Calu3 (cell line): Measurements from ENCODE around the gene ARHGDIG. TPM values are rescaled to one million over a fixed set of nuclear protein-coding genes. Genes with fewer than 3 reads are reported as not detected.

Experiments used
- BruUV-seq: library from RNA; stranded (reverse); fragments of 400-500 nt; replicated peaks from 2 replicates; lab custom pipeline; 2021; lab: Mats Ljungman, UMichigan
- CTCF ChIA-PET: fragments of 300-600 bp; sonication (Branson Sonifier 250); formaldehyde crosslinking; loops from one replicate; lab custom pipeline; 2022; ENCODE audit warnings: antibody characterized with exemption; lab: Charles Lee
- DNase-seq: peaks from one replicate; pipeline ENCODE4 v3.0.0; 2022
- H3K27ac Mint-ChIP-seq: one replicate; pipeline ENCODE4 v1.8.0; 2022; ENCODE audit warnings: mixed read lengths; ENCODE audit not compliant: unreplicated experiment
- H3K27me3 Mint-ChIP-seq: one replicate; pipeline ENCODE4 v1.8.0; 2022; ENCODE audit warnings: mixed read lengths; ENCODE audit not compliant: unreplicated experiment
- H3K36me3 Mint-ChIP-seq: one replicate; pipeline ENCODE4 v1.8.0; 2022; ENCODE audit warnings: mild to moderate bottlenecking, moderate library complexity, mixed read lengths; ENCODE audit not compliant: insufficient read depth, unreplicated experiment
- H3K4me1 Mint-ChIP-seq: one replicate; pipeline ENCODE4 v1.8.0; 2022; ENCODE audit warnings: mild to moderate bottlenecking, low read depth, mixed read lengths; ENCODE audit not compliant: unreplicated experiment
- H3K4me3 Mint-ChIP-seq: one replicate; pipeline ENCODE4 v1.8.0; 2022; ENCODE audit warnings: mild to moderate bottlenecking, low read depth, moderate library complexity, mixed read lengths; ENCODE audit not compliant: unreplicated experiment
- H3K9me3 Mint-ChIP-seq: one replicate; pipeline ENCODE4 v1.8.0; 2022; ENCODE audit warnings: low read depth, mixed read lengths; ENCODE audit not compliant: unreplicated experiment
- CTCF ChIP-seq: fragments of 200-600 bp; IDR thresholded peaks from one replicate; pipeline ENCODE4 v1.8.0; 2022; ENCODE audit warnings: antibody characterized with exemption; ENCODE audit not compliant: unreplicated experiment
- intact Hi-C: fragments of 100-400 bp; cut with micrococcal nuclease; formaldehyde crosslinking; loops from one replicate; pipeline ENCODE4 v1.10.0; 2022; ENCODE audit not compliant: unreplicated experiment
- total RNA-seq: library from RNA; stranded (reverse); gene quantifications from 2 replicates; pipeline ENCODE4 v1.2.3, GENCODE V29; 2022

ARHGDIG gene
- total RNA-seq, 1 experiment from 2014 or later, result not detected

GRCh38 chr16:286491-287297 is 6.3 kb downstream of the ARHGDIG start:
- TF ChIP-seq CTCF, result no peak
- CTCF ChIA-PET, result interaction anchor here (0.5 to 1.1 kb wide), 2 partner anchors 11 to 66 kb away, joined by 3 read pairs; partner anchors contain the start of gene RGS11
- no TSS peak for BruUV-seq
- H3K36me3 Mint-ChIP-seq, result peaks cover 50% of the 10 kb centered on the region
- no peak overlapping the region for H3K4me3 Mint-ChIP-seq
- intact Hi-C loops, result no loop called here
- peaks cover 15% of the 10 kb centered on the region for H3K27me3 Mint-ChIP-seq
- H3K27ac Mint-ChIP-seq, result no peak overlapping the region
- no peaks in the 10 kb centered on the region for H3K9me3 Mint-ChIP-seq
- DNase-seq, result no peak
- H3K4me1 Mint-ChIP-seq, result no peaks in the 10 kb centered on the region

- CTCF ChIA-PET, result interaction anchor here (1.1 kb wide), 1 partner anchor 66 kb away, joined by 3 read pairs; no protein-coding TSS in a partner anchor
Observed at GRCh38 chr16:287298-287811, 7.0 kb downstream of the ARHGDIG start.

GRCh38 chr16:287981-288920 is 7.9 kb downstream of the ARHGDIG start:
- no peak overlapping the region for H3K4me3 Mint-ChIP-seq
- no peak for DNase-seq
- H3K9me3 Mint-ChIP-seq, result no peaks in the 10 kb centered on the region
- BruUV-seq, result no TSS peak
- H3K27ac Mint-ChIP-seq, result no peak overlapping the region
- no peaks in the 10 kb centered on the region for H3K4me1 Mint-ChIP-seq
- intact Hi-C loops, result no loop called here
- CTCF ChIA-PET, result no interaction called here
- H3K36me3 Mint-ChIP-seq, result peaks cover 62% of the 10 kb centered on the region
- no peak for TF ChIP-seq CTCF
- H3K27me3 Mint-ChIP-seq, result no peaks in the 10 kb centered on the region

More at GRCh38 chr16:287298-287811, 7.0 kb downstream of the ARHGDIG start:
- H3K4me3 Mint-ChIP-seq, result no peak overlapping the region
- H3K9me3 Mint-ChIP-seq, result no peaks in the 10 kb centered on the region
- intact Hi-C loops, result no loop called here
- H3K27me3 Mint-ChIP-seq, result peaks cover 8% of the 10 kb centered on the region
- BruUV-seq, result no TSS peak
- no peaks in the 10 kb centered on the region for H3K4me1 Mint-ChIP-seq
- no peak overlapping the region for H3K27ac Mint-ChIP-seq
- TF ChIP-seq CTCF, result no peak
- H3K36me3 Mint-ChIP-seq, result peaks cover 56% of the 10 kb centered on the region
- DNase-seq, result no peak

- Mint-ChIP-seq H3K4me1 (no peaks in the 10 kb centered on the region), H3K27me3 (no peaks in the 10 kb centered on the region), H3K36me3 (peaks cover 72% of the 10 kb centered on the region), H3K9me3 (no peaks in the 10 kb centered on the region), H3K27ac (no peak overlapping the region), H3K4me3 (no peak overlapping the region)
- intact Hi-C loops, result no loop called here
- TF ChIP-seq CTCF, result no peak
- CTCF ChIA-PET, result no interaction called here
- no peak for DNase-seq
- BruUV-seq, result no TSS peak
Observed at GRCh38 chr16:289395-289997, 9.1 kb downstream of the ARHGDIG start.
